Activated CD8-positive, alpha-beta memory T cell treated with anti-CD3 and anti-CD28 coated beads, Interleukin-2, amount 50 U/mL, for 1 hour (primary cell): ENCODE data around the gene PRKN.

Experiments used
- DNase-seq: peaks from one replicate; pipeline ENCODE4 v3.0.0-alpha.2; 2020; ENCODE audit errors: extremely low read depth

PRKN gene

DNA sequence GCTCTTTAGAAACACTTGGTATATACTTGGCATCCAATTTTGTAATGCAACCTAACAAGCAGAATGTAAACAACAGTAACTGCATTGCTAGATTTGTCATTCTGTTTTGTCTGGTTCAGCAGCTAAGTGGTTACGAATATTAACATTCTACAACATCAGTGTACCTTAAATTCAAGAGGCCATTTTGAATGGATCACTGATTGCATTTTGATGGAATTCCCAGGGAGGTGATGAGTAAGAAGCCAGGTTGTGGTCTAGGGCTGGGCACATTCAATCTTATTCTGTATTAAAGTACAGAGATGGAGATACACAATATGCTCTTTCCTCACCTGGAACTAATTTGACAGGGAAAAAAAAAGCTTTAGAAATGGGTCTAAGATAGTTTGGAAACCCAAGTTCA lies 483.5 kb downstream of the PRKN start:
- DNase-seq: no peak

DNA sequence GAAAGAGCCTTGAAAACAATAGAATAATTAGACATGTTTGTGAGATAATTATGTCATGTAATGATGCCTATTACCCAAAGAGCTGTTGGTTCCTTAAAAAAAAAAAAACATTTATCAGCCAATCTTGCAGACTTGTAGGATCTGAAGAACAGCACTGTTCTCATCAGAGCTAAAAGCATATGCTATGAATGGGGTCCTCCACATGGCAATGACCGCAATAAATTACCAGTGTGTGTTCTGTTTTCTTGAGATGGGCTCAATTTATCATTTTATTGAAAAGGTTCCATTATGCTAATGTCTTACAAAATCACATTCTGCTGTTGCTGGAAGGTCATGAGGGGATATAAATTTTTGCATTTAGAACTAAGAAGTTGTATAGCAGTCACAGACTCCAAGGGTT lies 484.7 kb downstream of the PRKN start:
- no peak for DNase-seq

GRCh38 chr6:162239330-162239729 lies 488.2 kb downstream of the PRKN start:
- no peak for DNase-seq

DNA sequence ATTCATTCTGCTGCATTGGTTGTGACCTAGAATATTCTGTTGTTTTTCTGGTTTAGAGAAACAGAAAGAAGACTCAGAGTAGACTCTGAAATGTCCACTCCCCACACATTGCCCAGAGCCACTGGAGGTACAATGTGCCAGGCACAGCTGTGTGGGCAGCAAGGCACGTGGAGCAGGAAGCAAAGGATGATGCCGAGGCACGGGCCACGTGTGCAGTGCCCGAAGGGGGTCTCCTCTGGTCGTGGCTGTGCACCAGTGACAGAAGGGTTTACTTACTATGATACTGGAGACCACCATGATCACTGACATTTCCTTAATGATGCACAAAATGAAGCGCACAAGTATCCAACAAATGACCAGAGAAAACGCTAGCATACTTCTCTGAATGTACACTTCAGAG lies 488.9 kb downstream of the PRKN start:
- DNase-seq: no peak

GRCh38 chr6:162237331-162237730 lies 490.2 kb downstream of the PRKN start:
- no peak for DNase-seq

- DNase-seq: no peak
These were observed 492.9 kb downstream of the PRKN start for GRCh38 chr6:162234631-162235030.

DNA sequence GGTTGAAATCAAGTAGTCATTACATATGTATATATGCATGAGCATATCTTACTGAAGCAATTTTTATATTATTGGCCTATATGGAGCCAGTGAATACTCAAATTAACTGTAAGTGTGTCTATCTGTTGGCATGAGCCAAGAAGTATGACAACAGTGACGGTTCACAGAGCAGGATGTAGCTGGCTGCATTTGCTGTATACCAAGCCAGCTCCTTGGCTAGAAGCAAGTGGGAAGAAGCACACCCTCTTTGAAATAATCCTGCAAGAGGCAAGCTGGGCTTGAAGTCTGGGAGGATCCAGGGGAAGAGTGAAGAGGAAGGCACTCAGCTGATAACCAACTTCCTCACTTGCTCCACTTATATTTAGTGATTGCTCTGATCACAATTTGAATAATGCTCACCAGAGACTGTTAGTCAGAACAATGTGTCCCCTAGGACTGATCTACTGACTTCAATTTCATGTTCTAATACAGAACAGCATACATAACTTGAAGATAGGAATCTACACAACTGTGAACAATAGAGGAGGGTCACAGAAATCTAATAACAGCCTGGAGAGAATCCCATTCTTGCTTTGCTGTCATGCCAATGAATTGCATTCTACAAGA lies 497.3 kb downstream of the PRKN start:
- DNase-seq: no peak

- DNase-seq: no peak
These were observed 498.5 kb downstream of the PRKN start for GRCh38 chr6:162229093-162229492.

DNA sequence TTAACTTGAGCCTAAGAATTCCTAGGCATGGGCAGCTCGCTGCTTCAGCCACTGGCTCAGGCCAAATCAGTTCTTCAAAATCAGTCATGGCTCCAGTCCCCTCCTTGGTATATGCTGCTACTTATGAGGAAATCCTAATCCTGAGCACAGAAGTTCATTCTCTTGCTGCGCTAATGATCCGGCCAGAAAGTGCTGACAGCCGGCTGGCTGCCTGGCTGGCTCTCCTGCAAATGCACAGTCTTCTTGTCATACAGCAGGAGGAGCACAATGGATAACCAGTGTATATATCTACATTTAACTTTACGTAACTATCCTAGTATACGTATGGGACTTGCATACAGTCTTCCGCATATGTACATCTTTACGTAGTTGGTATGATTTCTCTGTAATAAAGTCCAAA lies 500.8 kb downstream of the PRKN start:
- DNase-seq: no peak

- no peak for DNase-seq
These were observed 505.0 kb downstream of the PRKN start for GRCh38 chr6:162222521-162222920.

DNA sequence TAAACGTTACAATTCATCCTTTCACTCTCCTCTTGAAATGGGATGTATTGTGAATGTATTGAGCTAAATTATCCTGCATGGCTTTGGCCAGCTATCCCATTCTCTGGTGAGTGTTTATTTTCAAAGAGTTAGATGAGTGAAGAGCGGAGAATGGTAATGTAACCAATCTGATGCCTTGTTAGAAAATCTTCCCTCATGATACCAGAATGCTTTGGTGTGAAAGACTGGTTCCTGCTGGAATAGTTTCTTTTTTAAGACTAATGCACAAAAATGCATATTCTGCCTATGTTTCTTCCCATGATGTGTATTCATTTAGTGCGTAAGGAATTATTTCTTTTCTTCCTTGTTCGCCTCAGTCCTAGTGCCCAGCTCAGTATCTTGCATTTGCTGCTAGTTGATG lies 506.7 kb downstream of the PRKN start:
- DNase-seq: no peak

GRCh38 chr6:162219266-162219665 lies 508.3 kb downstream of the PRKN start:
- DNase-seq: no peak

DNA sequence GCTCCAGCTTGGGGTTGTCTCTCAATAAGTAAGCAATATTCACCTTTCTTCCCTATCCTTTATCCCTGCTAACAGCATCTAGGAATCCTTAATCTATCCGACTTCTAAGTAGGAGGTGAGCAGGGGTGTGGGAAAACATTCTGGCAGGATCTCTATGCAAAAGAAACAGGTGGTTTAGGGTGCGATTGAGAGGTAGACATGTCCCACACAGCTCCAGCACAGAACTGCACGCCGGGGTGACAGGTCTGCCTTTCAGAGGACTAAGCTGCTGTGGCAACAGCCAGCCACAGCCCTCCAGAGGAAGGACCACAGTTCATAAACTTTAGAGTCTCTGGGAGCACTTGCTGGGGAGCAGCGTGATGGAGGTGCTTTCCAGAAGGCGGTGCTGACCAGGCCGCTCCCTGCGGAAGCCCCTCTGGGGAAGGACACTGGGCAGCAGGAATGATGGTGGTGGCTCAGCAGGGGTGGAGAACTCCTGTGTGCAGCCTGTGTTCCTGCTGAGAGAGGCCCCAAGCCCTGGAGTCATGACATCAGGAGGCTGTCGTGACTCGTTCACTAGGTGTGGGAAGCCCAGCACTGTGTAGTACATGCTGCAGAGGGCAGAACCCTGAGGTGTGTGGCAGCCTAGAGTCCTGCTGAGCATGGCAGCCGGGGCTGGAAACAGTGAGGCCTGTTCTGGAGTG lies 509.6 kb downstream of the PRKN start:
- no peak for DNase-seq

- DNase-seq: no peak
These were observed 510.5 kb downstream of the PRKN start for GRCh38 chr6:162217058-162217457.

DNA sequence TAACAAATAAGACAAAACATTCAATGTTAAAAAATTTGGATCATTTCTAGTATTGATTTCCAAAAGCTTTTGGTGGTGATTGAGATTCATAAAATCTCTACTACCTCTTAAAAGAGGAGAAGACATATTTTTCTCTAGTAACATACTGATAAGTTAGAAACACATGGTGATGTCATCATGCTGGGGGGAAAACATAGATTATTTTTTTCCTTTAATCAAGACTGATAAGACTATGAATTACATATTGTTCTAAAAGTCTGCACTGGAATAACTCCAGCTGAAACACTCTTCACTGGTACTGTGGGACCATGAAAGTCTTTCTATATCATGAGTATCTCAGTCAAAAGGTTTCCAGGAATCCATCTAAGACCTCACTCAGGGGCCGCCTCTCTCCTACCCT lies 515.8 kb downstream of the PRKN start:
- DNase-seq: no peak

DNA sequence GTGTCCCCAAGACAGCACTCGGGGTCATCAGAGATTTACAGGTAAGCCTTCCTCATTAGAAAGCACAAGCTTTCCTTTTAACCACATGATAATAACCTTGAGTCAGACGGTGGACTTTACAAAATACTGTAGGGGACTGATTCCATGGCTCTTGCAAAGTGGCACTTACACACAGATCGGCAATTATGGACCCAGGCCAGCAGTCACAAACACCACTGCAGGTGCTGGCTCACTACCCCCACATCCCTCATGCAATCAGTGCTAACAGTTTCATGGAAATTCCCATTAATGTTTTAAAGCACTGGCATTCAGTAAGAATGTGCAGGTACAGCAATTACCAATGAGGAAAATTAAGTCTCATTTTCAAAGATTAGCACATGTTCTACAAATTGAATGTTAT lies 516.5 kb downstream of the PRKN start:
- no peak for DNase-seq

DNA sequence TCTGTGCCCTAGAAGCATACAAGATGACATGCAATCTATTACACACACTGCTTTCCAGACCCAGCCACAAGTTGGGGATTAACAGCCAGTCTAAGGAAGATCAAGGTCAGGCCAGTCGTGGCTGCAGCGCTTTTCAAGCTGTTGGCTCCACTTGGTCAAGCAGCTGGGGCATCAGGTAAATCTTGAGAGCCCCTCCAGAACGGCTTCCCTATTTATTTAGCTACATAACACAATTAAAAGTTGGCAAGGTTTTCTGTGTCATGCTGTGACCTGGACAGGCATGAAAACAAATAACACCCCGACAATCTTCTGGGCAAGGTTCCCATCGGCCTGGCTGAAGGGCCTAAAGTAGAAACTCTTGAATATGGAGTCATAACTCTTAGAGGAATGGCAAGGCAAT lies 524.3 kb downstream of the PRKN start:
- DNase-seq: no peak

DNA sequence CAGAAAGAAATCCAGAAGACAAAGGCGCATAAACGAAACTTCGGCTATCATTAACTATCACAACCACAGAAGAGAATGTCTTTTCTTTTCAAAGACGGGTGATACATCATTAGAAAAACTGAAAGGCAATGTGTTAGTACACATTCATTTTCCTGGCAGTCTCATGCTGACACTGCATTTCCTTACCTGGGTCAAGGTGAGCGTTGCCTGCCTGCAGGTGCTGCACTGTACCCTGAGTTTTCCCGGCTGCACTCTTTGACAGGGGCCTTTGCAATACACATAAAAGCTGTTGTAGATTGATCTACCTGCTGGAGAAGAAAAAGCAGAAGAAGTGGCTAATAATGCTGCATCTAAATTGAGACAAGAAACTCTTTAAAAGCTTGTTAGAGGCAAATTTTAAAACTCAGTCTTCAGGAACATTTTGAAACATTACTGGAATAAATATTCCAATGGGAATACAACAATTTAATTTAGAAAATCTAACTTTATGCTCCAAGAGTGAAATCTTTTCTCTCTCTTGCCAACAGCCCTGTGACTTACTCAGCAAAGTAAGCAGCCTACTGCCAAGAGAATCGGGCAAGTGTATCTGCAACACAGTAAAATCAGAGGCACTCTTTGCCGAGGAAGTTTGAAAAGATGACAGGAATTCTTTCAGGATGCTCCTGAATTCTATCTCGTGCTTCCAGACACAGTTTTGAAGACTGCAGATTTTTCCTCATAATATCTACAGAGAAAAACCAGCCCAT lies 526.4 kb downstream of the PRKN start:
- DNase-seq: no peak

DNA sequence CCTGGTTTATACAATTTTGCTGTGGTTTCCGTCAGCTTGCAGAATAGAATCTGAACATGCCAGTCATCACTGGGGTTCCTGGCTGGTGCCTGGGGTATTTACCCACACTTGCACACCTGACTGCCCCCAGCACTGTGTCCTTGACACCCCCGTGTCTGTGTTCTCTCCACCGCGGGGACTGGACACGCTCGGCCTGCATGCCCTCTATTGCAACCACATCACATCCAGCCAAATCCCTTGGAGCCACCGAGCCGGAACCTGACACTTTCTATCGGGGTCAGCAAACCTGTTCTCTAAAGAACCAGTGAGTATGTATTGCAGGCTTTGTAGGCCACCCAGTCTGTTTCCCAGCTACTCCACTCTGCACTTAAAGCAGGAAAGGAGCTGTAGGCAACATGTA lies 527.5 kb downstream of the PRKN start:
- no peak for DNase-seq

DNA sequence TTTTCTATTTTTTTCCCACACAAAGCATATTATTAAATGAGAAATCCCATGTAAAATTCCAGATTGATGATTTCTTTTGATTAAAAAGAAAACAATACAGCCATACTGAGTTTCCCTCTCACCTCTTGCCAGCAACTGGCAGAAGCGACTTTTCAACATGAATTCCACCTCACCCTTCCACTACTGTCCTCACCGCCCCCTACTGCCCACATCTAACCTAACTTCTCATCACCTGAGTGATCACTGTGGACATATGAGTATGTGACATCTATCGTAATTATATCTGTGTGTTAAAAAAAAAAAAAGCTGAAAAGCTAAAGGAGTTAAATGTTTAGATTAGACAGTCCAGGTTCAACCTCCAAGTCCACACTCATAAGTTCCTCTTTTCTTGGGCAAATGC lies 528.6 kb downstream of the PRKN start:
- no peak for DNase-seq

- no peak for DNase-seq
These were observed 529.5 kb downstream of the PRKN start for GRCh38 chr6:162198076-162198475.

DNA sequence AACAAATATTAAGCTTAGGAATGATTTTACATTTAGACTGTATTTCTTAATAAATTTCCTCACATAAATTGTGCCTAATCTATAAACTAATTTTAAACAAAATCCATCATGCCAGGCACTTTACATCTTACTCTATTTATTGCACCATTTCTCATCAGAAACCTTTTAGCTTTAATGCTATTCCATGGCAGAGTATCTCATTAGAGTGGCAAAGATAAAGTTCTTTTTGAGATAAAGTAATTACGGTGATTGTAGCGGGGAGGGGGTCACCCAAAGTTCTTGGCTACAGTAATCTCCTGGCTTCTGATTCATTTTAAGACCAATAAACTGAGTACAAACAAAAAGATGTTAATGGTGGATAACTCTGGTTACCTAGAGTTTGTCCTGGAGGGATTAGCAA lies 532.1 kb downstream of the PRKN start:
- DNase-seq: no peak

DNA sequence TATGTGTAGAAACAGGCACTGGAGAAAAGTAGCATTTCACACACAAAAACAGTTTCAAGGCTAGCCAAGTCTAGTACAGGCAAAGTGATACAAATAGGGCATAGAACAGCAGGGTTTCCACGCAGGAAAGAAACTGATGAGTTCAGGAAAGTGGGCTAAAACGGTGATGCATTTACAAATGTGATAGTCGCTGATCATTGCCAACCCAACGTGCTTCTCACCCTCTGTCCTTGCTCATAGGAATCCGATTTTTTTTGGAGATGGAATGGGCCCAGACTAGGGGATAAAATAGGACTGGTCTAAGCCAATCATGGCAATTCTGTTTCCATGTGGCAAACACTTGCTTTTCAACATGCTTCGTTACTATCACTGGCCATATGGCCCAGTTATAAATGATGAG lies 536.6 kb downstream of the PRKN start:
- DNase-seq: no peak
